ENCODE results near the gene HHATL. TPM values are rescaled to one million over a fixed set of nuclear protein-coding genes. Genes with fewer than 3 reads are reported as not detected.

Gene HHATL
- total RNA-seq, 4 donors from 2014 or later: 0.23 to 1.2 TPM; not detected in 2

DNA sequence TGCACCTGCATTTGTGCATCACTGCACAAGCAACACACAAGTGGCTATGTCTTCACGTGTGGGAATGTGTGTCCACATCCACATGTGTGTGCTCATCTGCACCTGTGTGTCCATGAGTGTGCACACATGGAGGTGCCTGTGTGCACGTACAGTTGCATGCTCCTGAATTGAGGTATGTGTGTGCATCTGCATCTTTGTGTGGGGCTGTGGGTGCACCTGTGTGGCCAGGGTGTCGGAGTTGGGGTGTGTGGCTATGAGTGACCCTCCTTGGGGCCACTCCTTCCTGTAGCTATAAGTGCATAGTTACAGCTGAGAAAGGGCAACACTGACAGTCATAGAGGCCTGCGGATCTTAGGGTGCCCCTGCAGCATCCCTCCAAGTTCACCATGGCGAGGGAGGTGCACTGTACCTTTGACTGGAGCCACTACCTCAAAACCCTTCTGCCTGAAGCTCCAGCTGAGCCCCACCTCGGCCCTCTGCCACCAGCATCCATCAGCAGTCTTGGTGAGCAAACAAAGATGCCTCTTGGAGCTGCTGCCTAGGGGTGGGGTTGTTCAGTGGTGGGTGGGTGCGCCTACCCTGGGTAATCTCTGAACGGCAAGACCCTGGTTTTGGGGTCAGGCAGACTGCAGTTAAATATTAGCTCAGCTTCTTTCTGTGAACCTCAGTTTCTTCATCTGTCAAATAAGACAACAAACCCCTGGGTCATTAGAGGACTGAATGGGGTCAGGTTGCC is 5.2 kb upstream of the HHATL start:
- WGBS, 2 donors (ENCODE audit: low coverage in 1 of 2): 67 to 94% methylated on average over 1 to 5 of the region's 8 CpGs
- TF ChIP-seq, protein P1, sequence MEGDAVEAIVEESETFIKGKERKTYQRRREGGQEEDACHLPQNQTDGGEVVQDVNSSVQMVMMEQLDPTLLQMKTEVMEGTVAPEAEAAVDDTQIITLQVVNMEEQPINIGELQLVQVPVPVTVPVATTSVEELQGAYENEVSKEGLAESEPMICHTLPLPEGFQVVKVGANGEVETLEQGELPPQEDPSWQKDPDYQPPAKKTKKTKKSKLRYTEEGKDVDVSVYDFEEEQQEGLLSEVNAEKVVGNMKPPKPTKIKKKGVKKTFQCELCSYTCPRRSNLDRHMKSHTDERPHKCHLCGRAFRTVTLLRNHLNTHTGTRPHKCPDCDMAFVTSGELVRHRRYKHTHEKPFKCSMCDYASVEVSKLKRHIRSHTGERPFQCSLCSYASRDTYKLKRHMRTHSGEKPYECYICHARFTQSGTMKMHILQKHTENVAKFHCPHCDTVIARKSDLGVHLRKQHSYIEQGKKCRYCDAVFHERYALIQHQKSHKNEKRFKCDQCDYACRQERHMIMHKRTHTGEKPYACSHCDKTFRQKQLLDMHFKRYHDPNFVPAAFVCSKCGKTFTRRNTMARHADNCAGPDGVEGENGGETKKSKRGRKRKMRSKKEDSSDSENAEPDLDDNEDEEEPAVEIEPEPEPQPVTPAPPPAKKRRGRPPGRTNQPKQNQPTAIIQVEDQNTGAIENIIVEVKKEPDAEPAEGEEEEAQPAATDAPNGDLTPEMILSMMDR (IDR thresholded peaks at IDR 0.05): no peak
- TF ChIP-seq EP300 (IDR thresholded peaks at IDR 0.05) (no peak), POLR2A (IDR thresholded peaks at IDR 0.05) (no peak), POLR2AphosphoS5 (IDR thresholded peaks at IDR 0.05) (no peak)
- Histone ChIP-seq H3K9me3 (no peaks in the 10 kb centered on the region), H3K4me3 (no peak overlapping the region), H3K4me1 (no peaks in the 10 kb centered on the region), H3K27me3 (no peaks in the 10 kb centered on the region), H3K27ac (no peak overlapping the region), H3K36me3 (no peaks in the 10 kb centered on the region)
- ATAC-seq: no peak

DNA sequence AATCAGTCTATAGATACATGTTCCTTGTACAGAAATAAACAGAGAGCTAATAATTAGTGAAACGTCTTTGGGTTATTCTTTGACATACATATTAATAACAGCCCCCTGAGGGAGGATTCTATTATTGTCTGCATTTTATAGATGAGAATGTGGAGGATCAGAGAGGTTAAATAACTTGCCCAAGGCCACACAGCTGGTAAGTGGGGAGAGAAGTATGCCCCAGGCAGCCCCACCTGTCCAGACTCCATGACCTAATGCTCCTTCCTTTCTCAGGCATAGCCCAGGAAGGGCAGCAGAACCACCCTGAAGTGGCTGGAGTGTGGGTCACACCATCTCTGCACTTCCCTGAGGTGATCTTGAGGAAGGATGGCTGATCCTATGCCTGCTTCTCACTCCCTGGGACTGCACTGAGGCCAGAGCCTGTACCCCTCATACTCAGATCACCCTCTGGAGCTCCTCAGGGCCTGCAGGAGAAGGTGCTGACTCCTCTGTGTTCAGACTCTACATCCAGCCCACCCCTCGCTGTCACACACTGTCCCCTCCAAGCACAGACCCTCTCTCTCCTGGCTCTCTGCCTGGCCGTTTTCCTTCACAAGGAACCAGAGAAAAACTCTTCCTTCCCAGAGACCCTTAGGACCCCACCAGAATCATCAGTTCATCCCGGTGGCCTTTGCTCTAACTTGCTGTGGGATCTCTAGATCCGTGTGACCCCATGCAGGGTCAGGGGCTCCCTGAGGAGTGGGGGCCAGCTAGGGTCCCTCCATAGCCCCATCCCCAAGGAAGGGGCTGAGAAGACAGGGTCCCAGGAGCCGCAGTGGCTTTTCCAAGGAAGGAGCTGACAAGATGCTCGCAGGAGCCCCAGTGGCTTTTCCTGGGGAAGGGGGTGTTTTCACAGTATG is 4.4 kb upstream of the HHATL start:
- 54 to 88% methylated on average over 2 to 4 of the region's 7 CpGs for WGBS, 2 donors (ENCODE audit: low coverage in 1 of 2)
- Histone ChIP-seq H3K9me3 (no peaks in the 10 kb centered on the region), H3K27me3 (peaks cover 5% of the 10 kb centered on the region), H3K27ac (no peak overlapping the region), H3K4me1 (no peaks in the 10 kb centered on the region), H3K4me3 (no peak overlapping the region), H3K36me3 (no peaks in the 10 kb centered on the region)
- TF ChIP-seq EP300 (IDR thresholded peaks at IDR 0.05) (no peak), POLR2A (IDR thresholded peaks at IDR 0.05) (no peak), POLR2AphosphoS5 (IDR thresholded peaks at IDR 0.05) (no peak)
- TF ChIP-seq, protein P1 (IDR thresholded peaks at IDR 0.05): no peak
- no peak for ATAC-seq

DNA sequence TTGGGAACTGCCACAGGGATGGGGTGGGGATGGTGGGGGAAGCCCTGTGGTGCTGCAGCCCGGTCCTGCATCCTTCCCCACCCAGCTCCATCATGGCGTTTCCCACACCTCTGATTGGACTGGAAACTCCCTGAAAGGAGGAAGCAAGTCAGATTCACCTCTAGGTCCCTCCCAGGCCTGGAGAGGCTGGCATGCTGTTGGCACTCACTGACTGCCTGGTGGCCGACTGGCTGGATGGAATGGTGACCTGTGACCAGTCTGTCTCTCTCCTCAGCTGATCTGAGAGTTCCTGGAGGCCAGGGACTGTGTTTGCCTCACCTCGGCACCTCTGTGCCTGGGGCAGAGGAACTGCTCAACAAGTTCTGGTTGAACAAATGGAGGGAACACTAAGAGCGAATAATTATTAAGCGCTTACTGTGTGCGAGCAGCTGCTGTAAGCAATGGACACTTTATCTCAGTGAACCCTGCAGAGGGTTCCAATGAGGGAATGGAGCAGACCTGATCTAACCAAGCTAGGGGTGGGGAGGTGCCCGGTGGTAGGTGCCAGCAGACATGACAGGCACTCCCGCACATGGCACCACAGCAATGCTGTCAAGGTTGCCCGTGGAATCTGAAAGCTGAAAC is 3.5 kb upstream of the HHATL start:
- H3K4me1 ChIP-seq: no peaks in the 10 kb centered on the region
- H3K4me3 ChIP-seq: no peak overlapping the region
- no peak for ATAC-seq
- H3K27ac ChIP-seq: no peak overlapping the region
- peaks cover 5% of the 10 kb centered on the region for H3K27me3 ChIP-seq
- TF ChIP-seq, protein P1 (IDR thresholded peaks at IDR 0.05): no peak
- TF ChIP-seq POLR2A (IDR thresholded peaks at IDR 0.05) (no peak), EP300 (IDR thresholded peaks at IDR 0.05) (no peak), POLR2AphosphoS5 (IDR thresholded peaks at IDR 0.05) (no peak)
- 83% methylated on average over 4 of the region's 10 CpGs; no CpG with 5 or more reads in 1 of the 2 donors for WGBS, 2 donors (ENCODE audit: low coverage in 1 of 2)
- H3K36me3 ChIP-seq: no peaks in the 10 kb centered on the region
- no peaks in the 10 kb centered on the region for H3K9me3 ChIP-seq

DNA sequence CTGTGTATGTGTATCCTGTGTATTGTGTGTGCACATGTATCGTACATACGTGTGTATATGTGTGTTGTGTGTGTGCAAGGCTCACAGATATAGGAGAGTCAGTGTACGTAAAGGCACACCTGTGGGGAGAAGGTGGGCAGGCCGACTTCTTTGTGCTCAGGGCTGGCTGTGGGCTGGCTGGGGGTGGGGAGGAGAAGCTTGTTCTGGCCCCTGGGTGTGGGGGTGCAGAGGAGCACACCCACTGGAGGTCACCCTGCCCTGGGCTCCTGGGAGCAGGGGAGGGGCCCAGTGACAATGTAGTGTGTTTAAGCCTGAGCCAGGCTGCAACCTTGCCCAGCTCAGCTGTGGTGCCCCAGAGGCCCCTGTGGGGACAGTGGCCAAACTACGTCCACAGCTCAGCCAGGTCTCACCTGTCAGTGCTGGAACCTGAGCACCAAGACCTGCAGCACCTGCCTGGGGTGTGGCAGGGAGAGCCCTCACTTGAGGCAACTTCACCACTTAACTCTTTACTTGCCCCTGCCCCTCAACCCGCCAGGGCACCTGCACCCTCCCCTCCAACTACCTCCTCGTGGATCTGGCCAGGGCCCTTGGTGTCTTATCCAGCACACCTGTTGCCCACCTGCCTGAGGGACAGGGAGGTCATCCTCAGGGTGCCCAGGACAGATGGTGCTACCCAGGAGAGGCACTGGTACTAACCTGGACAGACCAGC is 2.6 kb upstream of the HHATL start:
- H3K27me3 ChIP-seq: peaks cover 5% of the 10 kb centered on the region
- no peak for ATAC-seq
- 85% methylated on average over 2 of the region's 7 CpGs; no CpG with 5 or more reads in 1 of the 2 donors for WGBS, 2 donors (ENCODE audit: low coverage in 1 of 2)
- H3K4me3 ChIP-seq: no peak overlapping the region
- H3K27ac ChIP-seq: no peak overlapping the region
- TF ChIP-seq POLR2AphosphoS5 (IDR thresholded peaks at IDR 0.05): no peak
- H3K36me3 ChIP-seq: no peaks in the 10 kb centered on the region
- no peaks in the 10 kb centered on the region for H3K4me1 ChIP-seq
- no peaks in the 10 kb centered on the region for H3K9me3 ChIP-seq
